Aorta (tissue), 5 donors: Measurements from ENCODE around the gene KIAA1217. TPM values are rescaled to one million over a fixed set of nuclear protein-coding genes. Genes with fewer than 3 reads are reported as not detected.

Experiments
- ATAC-seq: fragments of 200-7000 bp; cut with Tn5 transposase; one replicate; pipeline ENCODE4 v1.9.1; 2022; ENCODE audit warnings: moderate library complexity; ENCODE audit not compliant: low FRiP score
- DNase-seq, 2 donors: peaks; one replicate each; pipeline ENCODE4 v3.0.0-alpha.2; 2020
- H3K27ac ChIP-seq, 2 donors: one replicate each; pipeline ENCODE4 v1.5.1; 2013; ENCODE audit warnings: low read length in 2 of 2, mild to moderate bottlenecking in 2 of 2, moderate library complexity in 2 of 2, control low read depth in 1 of 2, inconsistent platforms in 1 of 2, low read depth in 1 of 2
- H3K27me3 ChIP-seq, 2 donors: one replicate each; pipeline ENCODE4 v1.6.1; 2013; ENCODE audit warnings: control low read depth in 1 of 2, low read length in 1 of 2, mild to moderate bottlenecking in 1 of 2, moderate library complexity in 1 of 2; ENCODE audit not compliant: insufficient read depth in 2 of 2, control insufficient read depth in 1 of 2
- H3K36me3 ChIP-seq, 2 donors: one replicate each; pipeline ENCODE4 v1.6.1; 2013; ENCODE audit warnings: control low read depth in 1 of 2, low read length in 1 of 2, mild to moderate bottlenecking in 1 of 2; ENCODE audit not compliant: insufficient read depth in 2 of 2, control insufficient read depth in 1 of 2
- H3K4me1 ChIP-seq, 2 donors: one replicate each; pipeline ENCODE4 v1.6.1; 2013; ENCODE audit warnings: low read length in 2 of 2, control low read depth in 1 of 2, mild to moderate bottlenecking in 1 of 2, moderate library complexity in 1 of 2; ENCODE audit not compliant: insufficient read depth in 2 of 2, control insufficient read depth in 1 of 2
- H3K4me3 ChIP-seq, 2 donors: one replicate each; pipeline ENCODE4 v1.5.1; 2013; ENCODE audit warnings: low read length in 2 of 2, control low read depth in 1 of 2, mild to moderate bottlenecking in 1 of 2
- H3K9me3 ChIP-seq: one replicate; pipeline ENCODE4 v1.6.1; 2013; ENCODE audit warnings: mild to moderate bottlenecking, low read length; ENCODE audit not compliant: control insufficient read depth
- WGBS, 2 donors: extraction: QIAGEN DNeasy Blood & Tissue Kit; methylation state at CpG; one replicate each; pipeline ENCODE4 v1.1.7; 2013; 5-methylcytosine and 5-hydroxymethylcytosine counted together
- intact Hi-C, 2 donors: fragments of 100-400 bp; cut with DNase I; formaldehyde crosslinking; loops; one replicate each; pipeline versions ENCODE4 v1.14.2 to v1.15.0; 2022
- polyA plus RNA-seq, 2 donors: library from polyadenylated mRNA; stranded (reverse); fragments of 200-250 nt; gene quantifications; one replicate each; pipeline ENCODE4 v1.2.3, GENCODE V29; 2013
- total RNA-seq, 2 donors: library from RNA; stranded (reverse); fragmentation: NEBNext Ultra II Directional; extraction: Animal tissue kit (Norgen Biotek cat#: 25700); gene quantifications; one replicate each; pipeline ENCODE4 v1.2.1, GENCODE V29; 2021
- donor health status: healthy with polysubstance abuse.
- donor health status: Bipolar disorder and iron deficiency.
- donor health status: DM: no; HTN: no; CAD: no.
- donor health status: DM: no; HTN: no; CAD: no.
- donor health status: DM: yes; HTN: yes; CAD: no.

Gene KIAA1217
- total and polyA plus RNA-seq, 4 donors, result 2.5 to 18.3 (median 11.1) TPM

DNA sequence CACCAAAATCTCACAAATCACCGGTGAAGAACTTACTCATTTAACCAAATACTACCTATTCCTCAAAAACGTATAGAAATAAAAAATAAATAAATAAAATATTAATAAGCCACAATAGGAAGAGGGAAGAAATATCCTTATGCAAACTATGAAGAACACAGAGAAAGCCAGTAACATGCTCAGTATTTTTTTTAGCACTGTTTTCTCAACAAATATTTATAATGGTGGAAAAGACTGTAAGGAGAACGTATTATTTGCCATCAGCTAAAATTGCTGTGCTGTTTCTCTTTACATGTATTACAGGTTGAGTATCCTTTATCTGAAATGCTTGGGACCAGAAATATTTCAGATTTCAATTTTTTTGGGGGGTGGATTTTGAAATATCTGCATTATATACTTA lies 21.0 kb downstream of the KIAA1217 start:
- Histone ChIP-seq H3K4me1 (no peaks in the 10 kb centered on the region), H3K27ac (no peak overlapping the region)
- 61 to 65% methylated on average over 3 of the region's 3 CpGs for WGBS, 2 donors

DNA sequence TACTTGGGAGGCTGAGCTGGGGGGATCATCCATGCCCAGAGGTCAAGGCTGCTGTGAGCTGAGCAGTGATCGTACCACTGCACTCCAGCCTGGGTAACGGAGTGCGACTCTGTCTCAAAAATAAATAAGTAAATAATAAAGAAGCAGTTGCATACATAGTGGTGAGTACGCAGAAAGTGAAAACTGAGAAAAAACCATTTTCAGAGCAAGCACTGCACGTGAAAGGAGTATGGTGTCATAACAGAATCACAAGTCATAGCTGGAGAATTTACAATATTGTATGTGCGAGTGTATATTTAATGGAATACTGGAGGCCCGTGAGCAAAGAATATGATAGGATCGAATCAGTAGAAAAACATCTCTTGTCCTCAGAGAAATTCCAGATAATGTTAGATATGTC lies 22.3 kb downstream of the KIAA1217 start:
- Histone ChIP-seq H3K27ac (no peak overlapping the region), H3K4me1 (no peaks in the 10 kb centered on the region), H3K36me3 (no peaks in the 10 kb centered on the region), H3K4me3 (no peak overlapping the region), H3K27me3 (no peaks in the 10 kb centered on the region), H3K9me3 (no peaks in the 10 kb centered on the region)
- DNase-seq (no peak), ATAC-seq (no peak)
- intact Hi-C loops, result no loop called here
- WGBS, 2 donors, result 96 to 97% methylated on average over 8 of the region's 8 CpGs

More for the DNA sequence above, 21.0 kb downstream of the KIAA1217 start:
- Histone ChIP-seq H3K27me3 (no peaks in the 10 kb centered on the region), H3K36me3 (no peaks in the 10 kb centered on the region), H3K9me3 (no peaks in the 10 kb centered on the region), H3K4me3 (no peak overlapping the region)
- ATAC-seq (no peak), DNase-seq (no peak)
- intact Hi-C loops, result no loop called here

DNA sequence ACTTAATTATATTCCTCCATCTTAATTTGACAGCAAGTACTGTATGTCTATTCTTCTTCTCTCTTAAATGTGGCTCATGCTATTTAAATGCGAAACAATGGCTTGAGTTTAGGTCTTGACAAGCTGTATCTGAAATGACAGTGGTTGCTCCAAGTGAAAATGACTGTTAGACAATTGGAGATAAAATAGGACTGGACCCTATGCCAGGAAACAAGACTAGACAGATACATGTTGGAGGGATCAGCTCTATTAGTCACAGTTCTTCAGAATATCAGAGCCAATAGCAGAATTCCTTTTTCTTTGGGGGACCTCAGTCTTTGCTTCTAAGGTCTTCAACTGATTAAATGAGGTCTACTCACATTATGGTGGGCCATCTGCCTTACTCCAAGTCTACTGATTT lies 25.8 kb downstream of the KIAA1217 start:
- 97 to 100% methylated on average over 1 of the region's 1 CpG for WGBS, 2 donors
- no peak for ATAC-seq
- H3K27me3 ChIP-seq, result no peaks in the 10 kb centered on the region

DNA sequence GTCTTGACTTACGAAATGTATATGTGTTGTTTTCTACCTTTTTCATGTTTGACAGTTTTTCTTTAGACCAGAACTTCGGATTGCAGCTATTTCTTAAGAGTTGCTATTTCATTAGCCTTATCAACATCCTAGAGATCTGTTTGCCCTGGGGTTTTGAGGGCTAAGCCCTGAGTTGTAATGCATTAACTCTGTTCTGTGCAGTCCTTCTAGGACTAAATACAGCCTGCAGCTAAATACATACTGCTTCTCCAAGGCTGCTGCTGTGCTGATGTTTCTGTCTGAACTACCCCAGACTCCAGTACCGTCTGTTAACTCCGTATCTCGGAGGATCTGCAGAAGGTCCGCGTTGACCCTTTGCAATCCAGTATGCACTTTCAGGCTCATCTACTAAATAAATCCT lies 26.5 kb downstream of the KIAA1217 start:
- H3K4me1 ChIP-seq, result peaks cover 0 to 4% of the 10 kb centered on the region in 2 donors
- DNase-seq (no peak), ATAC-seq (no peak)
- no peak overlapping the region for H3K27ac ChIP-seq
- no peak overlapping the region for H3K4me3 ChIP-seq
- WGBS, 2 donors, result 80 to 84% methylated on average over 7 of the region's 7 CpGs
- no peaks in the 10 kb centered on the region for H3K27me3 ChIP-seq
- intact Hi-C loops, result no loop called here
- H3K9me3 ChIP-seq, result no peaks in the 10 kb centered on the region
- H3K36me3 ChIP-seq, result no peaks in the 10 kb centered on the region

More for the DNA sequence above, 25.8 kb downstream of the KIAA1217 start:
- intact Hi-C loops, result no loop called here
- no peaks in the 10 kb centered on the region for H3K36me3 ChIP-seq
- H3K9me3 ChIP-seq, result no peaks in the 10 kb centered on the region
- H3K27ac ChIP-seq, result no peak overlapping the region
- no peak for DNase-seq
- no peaks in the 10 kb centered on the region for H3K4me1 ChIP-seq
- no peak overlapping the region for H3K4me3 ChIP-seq

DNA sequence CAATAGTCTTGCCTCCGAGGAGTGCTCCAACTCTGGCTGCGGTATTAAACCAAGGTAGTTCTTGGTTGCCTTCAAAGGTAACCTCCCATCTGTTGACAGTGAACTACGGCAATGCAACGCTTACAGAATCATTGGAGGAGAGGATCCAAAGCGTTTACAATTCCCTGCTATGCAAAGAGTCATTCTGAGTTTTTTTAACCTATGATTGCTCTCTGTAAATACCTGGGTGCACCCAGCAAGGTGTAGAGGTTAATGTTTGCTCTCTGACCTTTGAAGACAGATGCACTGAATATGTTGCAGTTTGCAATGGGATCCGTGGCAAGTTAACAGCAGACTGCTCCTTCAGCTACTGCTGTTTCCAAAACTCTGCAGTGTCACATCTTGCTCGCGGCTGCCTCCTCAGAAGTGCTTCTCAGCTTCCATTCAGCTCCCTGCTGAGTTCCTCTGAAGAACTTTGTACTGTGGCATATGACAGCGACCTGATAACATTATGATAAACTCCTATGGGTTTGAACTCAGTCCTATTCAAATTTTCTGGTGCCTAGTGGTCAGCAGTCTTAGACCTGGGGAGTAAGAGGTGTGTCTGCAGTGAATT lies 29.0 kb downstream of the KIAA1217 start:
- no peak for ATAC-seq
- WGBS, 2 donors, result 84 to 86% methylated on average over 9 of the region's 9 CpGs

DNA sequence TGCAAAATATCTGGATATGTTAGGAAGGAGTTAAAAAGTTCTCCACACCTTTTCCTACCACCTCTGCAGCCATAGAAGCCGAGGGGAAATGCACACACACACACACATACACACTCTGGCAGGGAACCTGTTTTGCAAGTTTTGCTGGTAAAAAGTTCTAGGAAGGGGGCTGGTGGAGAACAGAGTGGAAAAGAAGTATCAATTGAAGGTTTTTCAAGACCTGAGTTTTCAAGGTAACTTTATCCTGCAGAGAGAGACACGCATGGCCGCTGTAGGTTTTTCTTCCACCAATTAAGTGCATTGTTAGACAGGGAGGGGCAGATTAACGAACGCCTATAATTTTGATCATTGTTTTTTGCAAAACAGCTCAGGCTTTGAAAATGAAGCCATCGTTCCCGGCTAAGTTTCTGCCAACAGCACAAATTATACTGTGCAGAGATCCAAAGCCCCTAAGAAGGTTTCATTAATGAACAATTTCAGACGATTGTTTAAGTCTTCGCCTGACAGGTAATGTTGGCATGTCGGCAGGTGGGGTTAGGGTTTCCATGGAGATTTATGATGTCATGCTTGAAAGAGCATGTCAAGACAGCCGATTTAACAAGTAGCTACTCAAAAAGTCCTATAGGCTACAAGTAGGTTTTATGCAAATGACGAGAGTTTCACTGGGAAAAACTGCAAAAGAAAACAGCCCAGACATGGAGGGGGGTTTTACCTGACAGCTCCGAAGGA lies 29.7 kb downstream of the KIAA1217 start:
- H3K27ac ChIP-seq, result no peak overlapping the region
- H3K36me3 ChIP-seq, result no peaks in the 10 kb centered on the region
- intact Hi-C loops, result no loop called here
- no peaks in the 10 kb centered on the region for H3K27me3 ChIP-seq
- H3K4me1 ChIP-seq, result peaks cover 1 to 4% of the 10 kb centered on the region in 2 donors
- 41 to 52% methylated on average over 13 of the region's 13 CpGs for WGBS, 2 donors
- DNase-seq (no peak), ATAC-seq (no peak)
- H3K4me3 ChIP-seq, result no peak overlapping the region
- H3K9me3 ChIP-seq, result no peaks in the 10 kb centered on the region

More for the DNA sequence above, 29.0 kb downstream of the KIAA1217 start:
- intact Hi-C loops, result no loop called here
- Histone ChIP-seq H3K4me3 (no peak overlapping the region), H3K9me3 (no peaks in the 10 kb centered on the region), H3K27me3 (no peaks in the 10 kb centered on the region), H3K27ac (no peak overlapping the region), H3K4me1 (peaks cover 1 to 4% of the 10 kb centered on the region in 2 donors), H3K36me3 (no peaks in the 10 kb centered on the region)
- no peak for DNase-seq

DNA sequence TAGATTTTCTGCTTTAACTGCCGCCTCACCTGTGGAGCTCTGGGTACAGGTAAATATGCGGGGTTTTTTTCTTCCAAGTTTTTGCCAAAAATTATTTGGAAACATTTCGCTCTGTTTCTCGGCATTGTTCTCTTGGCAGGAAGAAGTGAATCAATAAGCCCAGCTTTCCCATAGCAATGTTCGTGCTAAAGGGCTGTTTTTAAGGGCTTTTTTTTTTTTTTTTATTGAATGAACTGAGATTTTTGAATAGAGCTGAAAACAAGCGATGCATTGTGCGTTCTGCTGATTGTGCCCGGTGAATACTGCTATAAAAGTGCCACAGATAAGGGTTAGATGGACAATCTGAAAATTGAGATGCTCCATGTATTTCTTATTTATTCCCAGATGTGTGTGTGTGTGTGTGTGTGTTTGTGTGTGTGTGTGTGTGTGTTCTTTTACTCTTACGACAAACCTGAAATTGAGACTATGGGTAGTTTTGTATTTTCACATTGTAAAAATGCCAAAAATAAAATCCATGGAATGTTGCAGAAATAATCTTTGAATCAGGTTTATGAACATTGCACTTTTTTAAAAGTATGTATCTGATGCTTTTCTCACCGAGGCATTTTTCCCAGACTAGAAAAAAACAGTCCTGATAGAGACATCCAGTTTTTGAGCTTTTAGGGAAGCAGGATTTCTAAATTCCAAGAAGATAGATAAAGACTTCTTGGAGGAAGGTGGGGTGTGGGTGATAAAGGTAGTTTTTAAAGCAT lies 30.5 kb downstream of the KIAA1217 start:
- Histone ChIP-seq H3K27me3 (no peaks in the 10 kb centered on the region), H3K36me3 (no peaks in the 10 kb centered on the region), H3K27ac (no peak overlapping the region), H3K9me3 (no peaks in the 10 kb centered on the region), H3K4me1 (peaks cover 1 to 4% of the 10 kb centered on the region in 2 donors), H3K4me3 (peak overlapping the region in 1 of 2 donors; percentile 20)
- intact Hi-C loops, result no loop called here
- no peak for DNase-seq
- 58 to 61% methylated on average over 10 of the region's 10 CpGs for WGBS, 2 donors
- no peak for ATAC-seq

DNA sequence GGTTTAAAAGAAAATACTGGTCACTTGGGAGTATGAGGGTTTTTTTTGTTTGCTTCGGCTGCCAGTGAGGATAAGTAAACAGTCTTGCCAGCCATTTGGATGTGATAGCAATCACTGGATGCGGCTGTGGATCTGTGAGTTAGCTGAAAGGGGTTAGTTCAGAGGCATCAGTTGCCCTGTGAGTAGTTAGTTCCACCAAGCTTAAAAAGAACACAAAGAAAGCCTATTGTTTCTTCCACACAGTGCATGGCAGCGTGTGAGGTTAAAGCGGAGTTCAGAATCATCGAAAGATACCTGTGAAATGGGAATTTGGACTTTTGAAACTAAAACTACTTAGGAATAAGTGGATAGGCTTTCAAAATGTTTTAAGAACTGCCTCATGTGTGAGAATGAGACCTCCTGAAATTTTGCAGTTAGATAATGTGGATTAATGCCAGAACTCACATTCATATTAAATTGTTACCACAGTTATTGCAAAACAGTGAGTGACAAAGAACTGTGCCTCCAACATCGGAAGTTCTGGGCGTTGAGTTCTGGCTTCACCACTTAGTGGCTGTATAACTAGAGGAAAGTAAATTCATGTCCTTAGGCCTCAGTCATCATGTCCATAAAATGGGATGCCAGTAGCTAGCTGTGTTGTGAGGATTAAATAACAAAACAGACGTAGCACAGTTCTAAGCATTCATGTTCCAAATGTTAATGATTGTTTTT lies 31.3 kb downstream of the KIAA1217 start:
- H3K27me3 ChIP-seq, result no peaks in the 10 kb centered on the region
- ATAC-seq (peak; percentile 42), DNase-seq (no peak)
- H3K27ac ChIP-seq, result peak overlapping the region in 1 of 2 donors; percentile 2
- WGBS, 2 donors, result 36 to 41% methylated on average over 8 of the region's 8 CpGs
- H3K4me3 ChIP-seq, result peak overlapping the region; percentile 6 to 20
- H3K9me3 ChIP-seq, result no peaks in the 10 kb centered on the region
- peaks cover 1 to 4% of the 10 kb centered on the region in 2 donors for H3K4me1 ChIP-seq
- H3K36me3 ChIP-seq, result no peaks in the 10 kb centered on the region
- intact Hi-C loops, result no loop called here
